ENCODE data around the gene ZMYND10. TPM values are rescaled to one million over a fixed set of nuclear protein-coding genes. Genes with fewer than 3 reads are reported as not detected.

Gene ZMYND10
- total RNA-seq, 6 donors from 2014 or later, result 3.1 to 98.7 (median 31.5) TPM

GRCh38 chr3:50336452-50337174, 8.9 kb downstream of the ZMYND10 start:
- TF ChIP-seq CTCF (IDR thresholded peaks at IDR 0.05), result peak in 1 of 6 experiments; percentile 23
- no peak for TF ChIP-seq POLR2AphosphoS5 (IDR thresholded peaks at IDR 0.05)
- no peak for TF ChIP-seq EP300 (IDR thresholded peaks at IDR 0.05)
- H3K36me3 ChIP-seq, result peaks cover 5 to 10% (median 7%) of the 10 kb centered on the region in 4 donors
- whole genome bisulfite sequencing, 2 donors, result 1 to 6% methylated on average over 8 to 9 of the region's 31 CpGs
- no peak for DNase-seq
- H3K4me1 ChIP-seq, result peaks cover 64 to 83% (median 71%) of the 10 kb centered on the region in 4 donors
- no peaks in the 10 kb centered on the region for H3K9me3 ChIP-seq
- no peaks in the 10 kb centered on the region for H3K27me3 ChIP-seq
- H3K4me3 ChIP-seq, result peak overlapping the region; percentile 71 to 84 (median 74)
- peak overlapping the region; percentile 92 to 99 (median 96) for H3K27ac ChIP-seq
- ATAC-seq (ENCODE audit: low FRiP score in 2 of 2), result no peak

DNA sequence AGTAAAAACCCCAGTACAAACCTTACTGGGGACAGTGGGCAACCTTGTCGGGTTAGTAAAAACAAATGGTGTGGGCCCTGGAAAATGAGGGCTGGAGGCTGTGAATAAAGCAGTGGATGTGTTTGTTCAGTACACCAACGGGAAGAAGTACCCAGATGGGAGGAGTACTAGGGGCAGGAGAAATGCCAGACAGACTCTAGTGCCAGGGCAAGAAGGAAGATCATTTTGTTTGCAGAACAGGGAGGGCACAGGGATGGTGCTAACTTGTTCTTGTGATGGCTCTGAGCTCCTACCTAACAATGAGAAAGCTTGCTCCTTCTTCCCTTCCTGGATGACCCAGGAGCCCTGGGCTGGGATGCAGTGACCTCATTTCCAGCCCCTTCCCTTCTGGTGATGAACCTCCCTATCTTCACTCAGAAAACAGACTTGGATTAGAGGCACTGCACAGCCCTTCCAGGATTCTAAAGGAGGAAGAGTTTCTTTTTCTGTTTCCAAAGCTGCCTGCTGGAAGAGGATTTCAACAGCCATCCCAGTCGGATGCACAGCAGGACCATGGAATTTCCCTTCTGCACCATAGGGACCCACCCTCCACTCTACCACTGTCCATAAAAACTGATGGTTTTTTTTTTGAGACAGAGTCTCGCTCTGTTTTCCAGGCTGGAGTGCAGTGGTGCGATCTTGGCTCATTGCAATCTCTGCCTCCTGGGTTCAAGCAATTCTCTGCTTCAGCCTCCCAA, 11.0 kb downstream of the ZMYND10 start:
- peak overlapping the region in 1 of 4 donors; percentile 75 for H3K4me3 ChIP-seq
- no peak for TF ChIP-seq EP300 (IDR thresholded peaks at IDR 0.05)
- TF ChIP-seq POLR2A (IDR thresholded peaks at IDR 0.05), result no peak
- peak in 1 of 2 donors; percentile 14 for TF ChIP-seq POLR2AphosphoS5 (IDR thresholded peaks at IDR 0.05)
- TF ChIP-seq CTCF (IDR thresholded peaks at IDR 0.05), result no peak
- WGBS, 2 donors, result 49 to 53% methylated on average over 4 to 5 of the region's 5 CpGs
- no peak for DNase-seq
- peaks cover 49 to 62% (median 51%) of the 10 kb centered on the region in 4 donors for H3K4me1 ChIP-seq
- ATAC-seq (ENCODE audit: low FRiP score in 2 of 2), result no peak
- H3K27ac ChIP-seq, result peak overlapping the region; percentile 92 to 99 (median 96)
- H3K36me3 ChIP-seq, result peaks cover 24 to 32% (median 28%) of the 10 kb centered on the region in 4 donors
- no peaks in the 10 kb centered on the region for H3K9me3 ChIP-seq
- no peaks in the 10 kb centered on the region for H3K27me3 ChIP-seq

GRCh38 chr3:50333744-50334328, 11.7 kb downstream of the ZMYND10 start:
- H3K36me3 ChIP-seq, result peaks cover 24 to 38% (median 32%) of the 10 kb centered on the region in 4 donors
- ATAC-seq (ENCODE audit: low FRiP score in 2 of 2), result peak in 1 of 2 donors; percentile 18
- H3K4me3 ChIP-seq, result peak overlapping the region in 1 of 4 donors; percentile 75
- H3K9me3 ChIP-seq, result no peaks in the 10 kb centered on the region
- H3K27me3 ChIP-seq, result no peaks in the 10 kb centered on the region
- TF ChIP-seq POLR2AphosphoS5 (IDR thresholded peaks at IDR 0.05), result peak; percentile 71 to 80
- TF ChIP-seq CTCF (IDR thresholded peaks at IDR 0.05), result no peak
- TF ChIP-seq EP300 (IDR thresholded peaks at IDR 0.05), result peak in 2 of 4 donors; percentile 61 to 86
- peak in 1 of 4 donors; percentile 31 for TF ChIP-seq POLR2A (IDR thresholded peaks at IDR 0.05)
- WGBS, 2 donors, result 34 to 61% methylated on average over 12 of the region's 12 CpGs
- peak overlapping the region; percentile 79 to 97 (median 94) for H3K27ac ChIP-seq
- peaks cover 45 to 64% (median 47%) of the 10 kb centered on the region in 4 donors for H3K4me1 ChIP-seq
- no peak for DNase-seq

DNA sequence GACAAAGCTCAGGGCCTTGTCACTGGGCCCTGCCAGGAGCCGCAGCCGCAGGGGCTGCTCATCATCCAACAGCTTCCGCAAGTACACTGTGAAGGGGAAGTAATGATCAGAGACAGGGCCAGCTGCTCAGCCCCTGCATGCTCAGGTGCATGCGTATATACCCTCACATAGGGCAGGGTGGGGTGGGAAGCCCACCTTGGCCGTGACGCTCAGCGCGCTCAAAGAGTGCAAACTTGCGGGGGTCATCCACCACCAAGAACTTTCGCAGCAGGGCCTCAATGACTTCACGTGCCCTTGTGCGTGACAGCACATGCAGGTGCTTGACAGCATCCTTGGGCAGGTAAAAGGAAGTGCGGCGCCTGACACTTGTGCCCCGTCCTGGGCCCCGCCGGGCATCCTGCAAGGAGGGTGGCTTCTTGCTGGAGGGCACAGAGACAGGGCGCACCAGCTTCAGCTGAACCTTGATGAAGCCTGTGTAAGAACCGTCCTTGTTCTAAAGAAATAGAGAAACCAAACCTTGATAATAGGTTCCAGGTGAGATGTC, 14.1 kb downstream of the ZMYND10 start:
- H3K27me3 ChIP-seq, result no peaks in the 10 kb centered on the region
- 95 to 96% methylated on average over 19 of the region's 19 CpGs for WGBS, 2 donors
- ATAC-seq (ENCODE audit: low FRiP score in 2 of 2) (no peak), DNase-seq (peak in 1 of 2 donors; percentile 76)
- H3K4me1 ChIP-seq, result peaks cover 45 to 68% (median 49%) of the 10 kb centered on the region in 4 donors
- TF ChIP-seq CTCF (IDR thresholded peaks at IDR 0.05), result no peak
- TF ChIP-seq EP300 (IDR thresholded peaks at IDR 0.05), result no peak
- TF ChIP-seq POLR2A (IDR thresholded peaks at IDR 0.05), result no peak
- no peak for TF ChIP-seq POLR2AphosphoS5 (IDR thresholded peaks at IDR 0.05)
- no peak overlapping the region for H3K4me3 ChIP-seq
- H3K36me3 ChIP-seq, result peaks cover 24 to 39% (median 33%) of the 10 kb centered on the region in 4 donors
- no peak overlapping the region for H3K27ac ChIP-seq
- H3K9me3 ChIP-seq, result no peaks in the 10 kb centered on the region

Measured in upper lobe of left lung (tissue), 6 donors.